ENCODE data around the gene HTT.

Gene HTT

GRCh38 chr4:3215733-3216132, 141.3 kb downstream of the HTT start:
- Histone ChIP-seq H3K4me3 (ENCODE audit: low read length) (no peak overlapping the region), H3K27me3 (ENCODE audit: control insufficient read depth, low read length) (no peaks in the 10 kb centered on the region), H3K36me3 (ENCODE audit: control insufficient read depth, low read length) (peaks cover 88% of the 10 kb centered on the region), H3K9me3 (ENCODE audit: control insufficient read depth, insufficient read depth, low read length) (no peaks in the 10 kb centered on the region), H3K4me2 (ENCODE audit: low read length) (no peak overlapping the region), H4K20me1 (ENCODE audit: control insufficient read depth, insufficient read depth, low read depth, low read length) (no peaks in the 10 kb centered on the region), H3F3A (ENCODE audit: control insufficient read depth, insufficient read depth) (no peaks in the 10 kb centered on the region), H3K27ac (ENCODE audit: low read depth, low read length) (no peak overlapping the region), H3K9me2 (replicated peaks; ENCODE audit: control insufficient read depth, low read length) (no peaks in the 10 kb centered on the region), H3K79me2 (ENCODE audit: control insufficient read depth, low read length) (no peaks in the 10 kb centered on the region), H3K4me1 (ENCODE audit: control insufficient read depth, low read length) (no peaks in the 10 kb centered on the region)
- no peak for TF ChIP-seq EZH2phosphoT487 (IDR thresholded peaks at IDR 0.05; ENCODE audit: borderline replicate concordance, low read length)
- no peak for TF ChIP-seq CTCF (IDR thresholded peaks at IDR 0.05; ENCODE audit: low read depth, low read length, poor library complexity, severe bottlenecking)

DNA sequence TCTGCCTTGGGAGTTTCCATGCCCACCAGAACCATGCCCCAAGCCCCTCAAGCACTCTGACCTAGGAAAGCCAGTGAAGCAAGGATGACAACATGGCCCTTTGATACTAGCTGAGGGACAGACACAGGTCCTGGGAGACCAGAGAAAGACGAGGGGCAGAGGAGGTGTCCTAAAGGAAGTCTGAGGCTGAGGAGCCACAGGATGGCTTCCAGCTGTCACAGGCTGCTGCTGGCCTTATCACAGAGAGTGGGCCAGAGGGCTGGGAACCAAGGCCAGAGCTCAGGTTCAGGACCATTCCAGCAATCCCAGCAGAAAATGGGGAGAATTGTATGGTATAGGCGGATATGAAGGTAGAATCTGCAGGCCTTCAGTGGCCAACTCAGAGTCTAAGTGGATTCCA, 142.8 kb downstream of the HTT start:
- H3K27ac ChIP-seq (ENCODE audit: low read depth, low read length): no peak overlapping the region
- no peaks in the 10 kb centered on the region for H4K20me1 ChIP-seq (ENCODE audit: control insufficient read depth, insufficient read depth, low read depth, low read length)
- no peak overlapping the region for H3K4me3 ChIP-seq (ENCODE audit: low read length)
- H3F3A ChIP-seq (ENCODE audit: control insufficient read depth, insufficient read depth): no peaks in the 10 kb centered on the region
- peaks cover 93% of the 10 kb centered on the region for H3K36me3 ChIP-seq (ENCODE audit: control insufficient read depth, low read length)
- TF ChIP-seq CTCF (IDR thresholded peaks at IDR 0.05; ENCODE audit: low read depth, low read length, poor library complexity, severe bottlenecking) (no peak), EZH2phosphoT487 (IDR thresholded peaks at IDR 0.05; ENCODE audit: borderline replicate concordance, low read length) (no peak)
- no peak overlapping the region for H3K4me2 ChIP-seq (ENCODE audit: low read length)
- H3K9me2 ChIP-seq (replicated peaks; ENCODE audit: control insufficient read depth, low read length): no peaks in the 10 kb centered on the region
- H3K9me3 ChIP-seq (ENCODE audit: control insufficient read depth, insufficient read depth, low read length): no peaks in the 10 kb centered on the region
- no peaks in the 10 kb centered on the region for H3K4me1 ChIP-seq (ENCODE audit: control insufficient read depth, low read length)
- no peaks in the 10 kb centered on the region for H3K27me3 ChIP-seq (ENCODE audit: control insufficient read depth, low read length)
- no peaks in the 10 kb centered on the region for H3K79me2 ChIP-seq (ENCODE audit: control insufficient read depth, low read length)

- H3K4me3 ChIP-seq (ENCODE audit: low read length): no peak overlapping the region
- no peaks in the 10 kb centered on the region for H3K4me1 ChIP-seq (ENCODE audit: control insufficient read depth, low read length)
- no peak for TF ChIP-seq EZH2phosphoT487 (IDR thresholded peaks at IDR 0.05; ENCODE audit: borderline replicate concordance, low read length)
- TF ChIP-seq CTCF (IDR thresholded peaks at IDR 0.05; ENCODE audit: low read depth, low read length, poor library complexity, severe bottlenecking): no peak
- H3K79me2 ChIP-seq (ENCODE audit: control insufficient read depth, low read length): no peaks in the 10 kb centered on the region
- H3K27me3 ChIP-seq (ENCODE audit: control insufficient read depth, low read length): no peaks in the 10 kb centered on the region
- no peaks in the 10 kb centered on the region for H3F3A ChIP-seq (ENCODE audit: control insufficient read depth, insufficient read depth)
- H3K9me3 ChIP-seq (ENCODE audit: control insufficient read depth, insufficient read depth, low read length): no peaks in the 10 kb centered on the region
- no peaks in the 10 kb centered on the region for H4K20me1 ChIP-seq (ENCODE audit: control insufficient read depth, insufficient read depth, low read depth, low read length)
- H3K27ac ChIP-seq (ENCODE audit: low read depth, low read length): no peak overlapping the region
- no peaks in the 10 kb centered on the region for H3K9me2 ChIP-seq (replicated peaks; ENCODE audit: control insufficient read depth, low read length)
- peaks cover 93% of the 10 kb centered on the region for H3K36me3 ChIP-seq (ENCODE audit: control insufficient read depth, low read length)
- no peak overlapping the region for H3K4me2 ChIP-seq (ENCODE audit: low read length)
Observed at GRCh38 chr4:3217771-3218170, 143.3 kb downstream of the HTT start.
